Activated CD4-positive, alpha-beta T cell treated with anti-CD3 and anti-CD28 coated beads, Interleukin-2, amount 10 ng/mL, durations not matched to agents 24 days and 14 days (primary cell): ENCODE data around the gene WDR74. TPM values are rescaled to one million over a fixed set of nuclear protein-coding genes. Genes with fewer than 3 reads are reported as not detected.
"Not testable (repeated sequence)": the region's sequence is repeated elsewhere in the genome, so short reads cannot be mapped to it uniquely, and the experiment has no call there.

Experiments used
- DNase-seq: peaks from one replicate; pipeline ENCODE4 v3.0.0; 2022
- H3K27ac Mint-ChIP-seq: one replicate; pipeline ENCODE4 v1.8.0; 2022; ENCODE audit warnings: mild to moderate bottlenecking, mixed read lengths
- H3K27me3 Mint-ChIP-seq: one replicate; pipeline ENCODE4 v1.8.0; 2022; ENCODE audit warnings: mixed read lengths
- H3K36me3 Mint-ChIP-seq: one replicate; pipeline ENCODE4 v1.8.0; 2022; ENCODE audit warnings: low read depth, mild to moderate bottlenecking, mixed read lengths
- H3K4me1 Mint-ChIP-seq: one replicate; pipeline ENCODE4 v1.8.0; 2021; ENCODE audit warnings: mixed read lengths
- H3K4me3 Mint-ChIP-seq: one replicate; pipeline ENCODE4 v1.8.0; 2022; ENCODE audit warnings: mild to moderate bottlenecking, moderate library complexity, mixed read lengths
- H3K9me3 Mint-ChIP-seq: one replicate; pipeline ENCODE4 v1.8.0; 2021; ENCODE audit warnings: mixed read lengths
- intact Hi-C: fragments of 100-400 bp; cut with micrococcal nuclease; formaldehyde crosslinking; loops from one replicate; pipeline ENCODE4 v1.15.1; 2023
- total RNA-seq: library from RNA; stranded (reverse); gene quantifications from 2 replicates; pipeline ENCODE4 v1.2.3, GENCODE V29; 2022

The WDR74 gene
- total RNA-seq, 1 donor from 2014 or later, result 145 TPM

DNA sequence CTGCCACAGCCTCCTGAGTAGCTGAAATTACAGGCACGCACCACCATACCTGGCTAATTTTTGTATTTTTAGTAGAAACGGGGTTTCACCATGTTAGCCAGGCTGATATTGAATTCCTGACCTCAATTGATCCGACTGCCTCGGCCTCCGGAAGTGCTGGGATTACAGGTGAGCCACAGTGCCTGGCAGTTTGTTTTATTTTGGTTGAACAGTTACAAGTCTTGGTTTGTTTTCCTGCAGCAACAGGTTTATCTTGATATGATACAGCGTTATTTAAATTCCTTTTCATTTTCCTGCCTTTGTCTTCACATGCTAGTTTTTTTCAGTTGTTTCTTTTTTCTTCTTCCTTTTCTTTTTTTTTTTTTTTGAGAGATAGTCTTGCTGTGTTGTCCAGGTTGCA, 37.3 kb upstream of the WDR74 start:
- no peak overlapping the region for H3K27ac Mint-ChIP-seq
- H3K9me3 Mint-ChIP-seq, result no peaks in the 10 kb centered on the region
- H3K4me1 Mint-ChIP-seq, result peaks cover 20% of the 10 kb centered on the region
- intact Hi-C loops, result no loop called here
- H3K4me3 Mint-ChIP-seq, result no peak overlapping the region
- peaks cover 34% of the 10 kb centered on the region for H3K36me3 Mint-ChIP-seq
- peaks cover 1% of the 10 kb centered on the region for H3K27me3 Mint-ChIP-seq
- DNase-seq, result no peak

DNA sequence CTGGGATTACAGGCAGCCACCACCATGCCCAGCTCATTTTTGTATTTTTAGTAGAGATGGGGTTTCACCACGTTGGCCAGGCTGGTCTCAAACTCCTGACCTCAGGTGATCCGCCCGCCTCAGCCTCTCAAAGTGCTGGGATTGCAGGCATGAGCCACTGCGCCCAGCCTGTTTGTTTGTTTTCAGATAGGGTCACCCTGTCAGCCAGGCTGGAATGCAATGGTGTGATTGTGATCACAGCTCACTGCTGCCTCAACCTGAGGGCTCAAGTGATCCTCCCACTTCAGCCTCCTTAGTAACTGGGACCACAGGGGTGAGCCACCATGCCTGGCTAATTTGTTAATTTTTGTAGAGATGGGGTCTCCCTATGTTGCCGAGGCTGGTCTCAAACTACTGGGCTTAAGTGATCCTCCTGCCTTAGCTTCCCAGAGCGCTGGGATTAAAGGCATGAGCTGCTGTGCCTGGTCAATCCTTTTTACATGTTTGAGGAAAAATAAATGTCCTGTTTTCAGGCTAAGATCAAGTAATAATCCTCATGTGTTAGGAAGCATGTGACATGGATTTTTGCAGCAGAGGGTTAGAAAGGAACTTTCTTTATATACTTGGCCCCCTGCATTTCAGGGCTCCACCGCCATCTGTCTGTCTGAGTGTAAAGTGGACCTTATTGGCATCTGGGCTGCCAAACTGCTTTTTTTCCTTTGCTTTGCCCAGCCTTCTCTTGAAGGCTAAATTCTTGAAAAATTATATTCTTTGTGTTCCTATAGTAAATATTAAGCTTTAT, 36.5 kb upstream of the WDR74 start:
- Mint-ChIP-seq H3K4me1 (peaks cover 19% of the 10 kb centered on the region), H3K4me3 (no peak overlapping the region), H3K27me3 (no peaks in the 10 kb centered on the region), H3K36me3 (peaks cover 28% of the 10 kb centered on the region), H3K27ac (no peak overlapping the region), H3K9me3 (no peaks in the 10 kb centered on the region)
- no peak for DNase-seq
- intact Hi-C loops, result no loop called here

DNA sequence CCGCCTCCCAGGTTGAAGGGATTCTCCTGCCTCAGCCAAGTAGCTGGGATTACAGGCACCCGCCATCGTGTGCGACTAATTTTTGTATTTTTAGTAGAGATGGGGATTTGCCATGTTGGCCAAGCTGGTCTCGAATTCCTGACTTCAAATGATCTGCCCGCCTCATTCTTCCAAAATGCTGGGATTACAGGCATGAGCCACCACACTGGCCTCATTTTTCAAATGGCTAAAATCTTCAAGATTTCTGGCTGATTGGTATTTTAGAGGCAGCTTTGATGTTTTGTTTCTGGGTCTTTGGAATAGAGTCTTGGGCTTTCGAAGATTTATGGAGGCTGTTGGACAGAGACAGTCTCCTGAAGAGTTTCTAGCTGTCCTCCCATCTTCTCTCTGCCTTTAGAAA, 35.5 kb upstream of the WDR74 start:
- Mint-ChIP-seq H3K27me3 (no peaks in the 10 kb centered on the region), H3K36me3 (peaks cover 21% of the 10 kb centered on the region), H3K4me1 (peaks cover 12% of the 10 kb centered on the region), H3K4me3 (no peak overlapping the region), H3K9me3 (no peaks in the 10 kb centered on the region), H3K27ac (no peak overlapping the region)
- intact Hi-C loops, result no loop called here
- DNase-seq, result no peak

DNA sequence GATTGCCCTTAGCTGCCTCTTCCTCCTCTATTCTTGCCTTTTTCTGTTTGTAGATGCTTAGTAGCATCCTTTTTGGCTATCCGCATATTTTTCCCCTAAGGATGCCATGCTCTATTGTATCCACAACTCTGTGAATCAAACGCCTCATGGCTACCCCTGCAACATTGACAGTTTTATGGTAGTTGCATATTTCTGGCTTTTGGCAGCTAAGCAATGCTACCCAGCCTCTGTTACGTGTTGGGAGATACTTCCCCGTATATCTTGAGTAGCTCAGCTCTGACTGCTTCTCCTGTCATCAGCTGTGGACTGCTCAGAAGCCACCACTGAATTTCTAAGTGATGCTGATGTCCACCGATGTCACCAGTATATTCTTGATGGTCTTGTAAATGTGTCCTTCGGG, 26.2 kb upstream of the WDR74 start:
- no peaks in the 10 kb centered on the region for H3K9me3 Mint-ChIP-seq
- intact Hi-C loops, result no loop called here
- H3K36me3 Mint-ChIP-seq, result peaks cover 2% of the 10 kb centered on the region
- H3K4me3 Mint-ChIP-seq, result no peak overlapping the region
- DNase-seq, result no peak
- no peak overlapping the region for H3K27ac Mint-ChIP-seq
- peaks cover 22% of the 10 kb centered on the region for H3K4me1 Mint-ChIP-seq
- H3K27me3 Mint-ChIP-seq, result no peaks in the 10 kb centered on the region

- no peak overlapping the region for H3K27ac Mint-ChIP-seq
- no peaks in the 10 kb centered on the region for H3K27me3 Mint-ChIP-seq
- no peak for DNase-seq
- intact Hi-C loops, result loop anchor here (2.0 kb wide), 1 partner anchor 135 kb away; the partner anchor contains the start of gene TTC9C
- H3K4me3 Mint-ChIP-seq, result no peak overlapping the region
- H3K9me3 Mint-ChIP-seq, result no peaks in the 10 kb centered on the region
- H3K4me1 Mint-ChIP-seq, result peaks cover 32% of the 10 kb centered on the region
- peaks cover 6% of the 10 kb centered on the region for H3K36me3 Mint-ChIP-seq
These were observed 24.4 kb upstream of the WDR74 start for GRCh38 chr11:62863687-62864335.

DNA sequence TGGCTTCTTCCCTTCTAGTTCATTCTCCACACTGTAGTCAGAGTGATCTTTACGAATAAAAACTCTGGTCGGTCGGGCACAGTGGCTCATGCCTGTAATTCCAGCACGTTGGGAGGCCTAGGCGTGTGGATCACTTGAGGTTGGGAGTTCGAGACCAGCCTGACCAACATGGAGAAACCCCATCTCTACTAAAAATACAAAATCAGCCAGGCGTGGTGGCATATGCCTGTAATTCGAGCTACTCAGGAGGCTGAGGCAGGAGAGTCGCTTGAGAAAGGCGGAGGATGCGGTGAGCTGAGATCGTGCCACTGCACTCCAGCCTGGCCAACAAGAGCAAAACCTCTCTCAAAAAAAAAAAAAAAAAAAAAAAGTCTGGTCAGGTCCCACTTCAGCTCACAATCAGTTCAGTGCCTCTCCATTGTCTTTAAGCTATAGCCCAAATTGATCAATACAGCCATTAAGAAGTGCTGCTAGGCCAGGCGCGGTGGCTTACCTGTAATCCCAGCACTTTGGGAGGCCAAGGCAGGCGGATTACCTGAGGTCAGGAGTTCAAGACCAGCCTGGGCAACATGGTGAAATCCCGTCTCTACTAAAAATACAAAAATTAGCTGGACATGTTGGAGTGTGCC, 22.3 kb upstream of the WDR74 start:
- peak overlapping the region; percentile 34 for H3K27ac Mint-ChIP-seq
- DNase-seq, H3K27me3 Mint-ChIP-seq, H3K4me3 Mint-ChIP-seq, H3K9me3 Mint-ChIP-seq: not testable (repeated sequence)
- peaks cover 13% of the 10 kb centered on the region for H3K36me3 Mint-ChIP-seq
- intact Hi-C loops, result loop anchor here (1.0 to 2.0 kb wide), 3 partner anchors 22 to 133 kb away; partner anchors contain the start of genes TMEM179B, TTC9C and WDR74
- peaks cover 45% of the 10 kb centered on the region for H3K4me1 Mint-ChIP-seq

GRCh38 chr11:62860835-62861563, 21.6 kb upstream of the WDR74 start:
- H3K4me3 Mint-ChIP-seq, result no peak overlapping the region

GRCh38 chr11:62859281-62859703, 19.9 kb upstream of the WDR74 start:
- Mint-ChIP-seq H3K4me1 (peaks cover 55% of the 10 kb centered on the region), H3K27ac (peak overlapping the region; percentile 58)
- not testable (repeated sequence) for H3K4me3 Mint-ChIP-seq

More at GRCh38 chr11:62860835-62861563, 21.6 kb upstream of the WDR74 start:
- intact Hi-C loops, result no loop called here
- H3K27me3 Mint-ChIP-seq, result peaks cover 2% of the 10 kb centered on the region
- DNase-seq, result no peak
- H3K27ac Mint-ChIP-seq, result peak overlapping the region; percentile 34
- peaks cover 50% of the 10 kb centered on the region for H3K4me1 Mint-ChIP-seq
- H3K9me3 Mint-ChIP-seq, result no peaks in the 10 kb centered on the region
- peaks cover 12% of the 10 kb centered on the region for H3K36me3 Mint-ChIP-seq

DNA sequence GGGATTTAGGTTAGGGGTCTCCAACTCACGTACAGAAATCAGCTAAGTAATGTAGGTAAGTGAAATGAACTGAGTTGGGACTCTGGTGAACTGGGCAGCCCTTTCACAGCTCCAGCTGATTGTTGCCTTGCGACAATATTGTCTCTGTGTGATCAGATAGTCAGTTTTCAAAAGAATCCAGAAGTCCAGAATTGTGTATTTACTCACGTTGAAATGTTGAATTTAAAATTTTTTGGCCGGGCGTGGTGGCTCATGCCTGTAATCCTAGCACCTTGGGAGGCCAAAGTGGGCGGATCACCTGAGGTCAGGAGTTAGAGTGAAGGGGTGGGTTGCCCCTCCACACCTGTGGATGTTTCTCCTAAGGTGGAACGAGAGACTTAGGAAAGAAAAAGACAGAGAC, 18.8 kb upstream of the WDR74 start:
- Mint-ChIP-seq H3K27me3 (peaks cover 7% of the 10 kb centered on the region), H3K4me3 (peak overlapping the region; percentile 97), H3K9me3 (peaks cover 4% of the 10 kb centered on the region), H3K27ac (peak overlapping the region; percentile 54), H3K4me1 (peaks cover 57% of the 10 kb centered on the region), H3K36me3 (peaks cover 40% of the 10 kb centered on the region)
- DNase-seq, result no peak
- intact Hi-C loops, result no loop called here

More at GRCh38 chr11:62859281-62859703, 19.9 kb upstream of the WDR74 start:
- intact Hi-C loops, H3K27me3 Mint-ChIP-seq, H3K9me3 Mint-ChIP-seq, DNase-seq: not testable (repeated sequence)
- H3K36me3 Mint-ChIP-seq, result peaks cover 29% of the 10 kb centered on the region

DNA sequence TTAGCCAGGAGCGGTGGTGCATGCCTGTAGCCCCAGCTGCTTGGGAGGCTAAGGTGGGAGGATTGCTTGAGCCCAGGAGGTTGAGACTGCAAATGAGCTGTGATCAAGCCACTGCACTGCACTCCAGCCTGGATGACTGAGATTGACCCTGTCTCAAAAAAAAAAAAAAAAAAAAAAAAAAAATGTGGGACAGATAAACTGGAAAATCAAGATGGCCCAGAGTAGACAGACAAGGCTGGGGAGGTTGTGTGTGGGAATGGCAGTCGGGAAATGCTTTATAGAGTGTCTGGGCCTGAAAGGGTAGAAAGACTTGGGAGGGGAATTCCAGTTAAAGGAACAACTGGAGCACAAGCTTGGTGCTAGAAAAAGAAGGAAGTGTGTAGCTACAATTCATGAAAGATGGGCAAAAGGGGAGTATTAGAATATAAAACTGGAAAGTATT, 18.2 kb upstream of the WDR74 start:
- peak overlapping the region; percentile 97 for H3K4me3 Mint-ChIP-seq
- intact Hi-C loops, result loop anchor here (2.0 kb wide), 1 partner anchor 19 kb away; the partner anchor contains the start of gene WDR74
- no peak for DNase-seq
- peaks cover 60% of the 10 kb centered on the region for H3K4me1 Mint-ChIP-seq
- peaks cover 4% of the 10 kb centered on the region for H3K9me3 Mint-ChIP-seq
- peaks cover 7% of the 10 kb centered on the region for H3K27me3 Mint-ChIP-seq
- H3K36me3 Mint-ChIP-seq, result peaks cover 46% of the 10 kb centered on the region
- H3K27ac Mint-ChIP-seq, result peak overlapping the region; percentile 76

DNA sequence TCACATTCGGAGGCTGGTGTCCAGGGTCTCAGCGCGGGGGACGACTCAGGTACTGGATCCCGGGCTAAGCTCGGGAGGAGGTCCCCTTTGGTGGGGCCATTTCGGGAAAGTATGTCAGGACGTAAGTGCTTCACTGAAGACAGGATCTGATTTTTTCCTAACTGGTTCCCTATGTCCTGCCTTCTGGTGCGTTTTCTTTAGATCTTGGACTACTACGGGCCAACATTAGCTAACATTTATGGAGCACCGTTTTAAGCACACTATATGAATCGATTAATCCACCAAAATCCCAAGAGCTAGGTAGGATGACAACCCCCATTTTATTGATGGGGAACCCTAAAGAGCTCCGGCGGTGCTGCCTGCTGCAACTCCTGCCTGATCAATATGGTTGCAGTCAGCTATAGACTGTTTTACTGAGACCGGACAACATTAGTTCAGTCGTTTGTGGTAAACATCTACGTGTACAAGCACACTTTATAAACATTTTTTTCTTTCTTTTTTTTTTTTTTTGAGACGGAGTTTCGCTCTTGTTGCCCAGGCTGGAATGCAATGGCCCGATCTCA, 17.0 kb upstream of the WDR74 start:
- intact Hi-C loops, result loop anchor here (1.0 to 2.0 kb wide), 2 partner anchors 18 to 24 kb away; partner anchors contain the start of genes SLC3A2 and WDR74
- DNase-seq, result no peak
- Mint-ChIP-seq H3K27me3 (peaks cover 7% of the 10 kb centered on the region), H3K4me1 (peaks cover 62% of the 10 kb centered on the region), H3K4me3 (peak overlapping the region; percentile 97), H3K9me3 (peaks cover 4% of the 10 kb centered on the region), H3K36me3 (peaks cover 58% of the 10 kb centered on the region), H3K27ac (peak overlapping the region; percentile 98)

- Mint-ChIP-seq H3K4me3 (peak overlapping the region; percentile 97), H3K9me3 (peaks cover 4% of the 10 kb centered on the region), H3K27ac (peak overlapping the region; percentile 98), H3K27me3 (peaks cover 7% of the 10 kb centered on the region), H3K36me3 (peaks cover 59% of the 10 kb centered on the region), H3K4me1 (peaks cover 55% of the 10 kb centered on the region)
- intact Hi-C loops, result loop anchor here (1.0 to 2.0 kb wide), 4 partner anchors 13 to 50 kb away; partner anchors contain the start of genes NXF1, SLC3A2 and WDR74
- peak; percentile 100 for DNase-seq
These were observed 16.4 kb upstream of the WDR74 start for GRCh38 chr11:62855571-62856332.
